Cardiac fibroblast (primary cell): Measurements from ENCODE around the gene BET1.
A peak's percentile ranks its signal among the peaks of the same experiment; 100 is the strongest.

Source experiments
- DNase-seq, 2 donors: peaks; one replicate each; pipeline versions ENCODE4 v3.0.0 to v3.0.0-alpha.2; 2010; ENCODE audit warnings: low read depth in 2 of 2
- H3K4me3 ChIP-seq, 2 donors: replicated peaks in 1 of 2; 1 replicate in 1 of 2; 2 replicates in 1 of 2; pipeline ENCODE4 v1.5.1; 2011; ENCODE audit warnings: low read depth in 2 of 2, low read length in 2 of 2, mild to moderate bottlenecking in 2 of 2, moderate library complexity in 1 of 2
- TF ChIP-seq, protein P1 (sequence below): IDR thresholded peaks from one replicate; pipeline ENCODE4 v1.5.1; 2011; ENCODE audit warnings: low read depth, mild to moderate bottlenecking, low read length, inconsistent platforms

The BET1 gene

DNA sequence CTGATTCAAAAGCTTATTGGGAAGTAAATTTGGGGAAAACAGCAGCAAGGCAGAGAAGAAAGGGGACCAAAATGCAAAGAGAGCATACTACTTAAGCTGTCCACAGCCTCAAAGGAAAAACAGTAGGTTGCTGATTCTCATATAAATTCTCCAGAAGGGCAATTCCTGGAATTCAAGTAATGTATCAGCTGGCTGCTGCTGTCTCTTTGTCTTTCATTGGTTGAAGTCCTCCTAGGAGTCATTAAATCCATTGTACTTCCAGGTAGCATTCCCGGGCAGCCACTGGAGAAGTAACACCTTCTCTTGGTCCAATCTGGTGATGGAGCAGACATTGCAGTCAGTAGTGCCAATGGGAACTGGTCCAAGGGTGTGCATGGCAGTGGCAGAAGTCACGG, 22.7 kb downstream of the BET1 start:
- no peak for DNase-seq
- TF ChIP-seq, protein P1, sequence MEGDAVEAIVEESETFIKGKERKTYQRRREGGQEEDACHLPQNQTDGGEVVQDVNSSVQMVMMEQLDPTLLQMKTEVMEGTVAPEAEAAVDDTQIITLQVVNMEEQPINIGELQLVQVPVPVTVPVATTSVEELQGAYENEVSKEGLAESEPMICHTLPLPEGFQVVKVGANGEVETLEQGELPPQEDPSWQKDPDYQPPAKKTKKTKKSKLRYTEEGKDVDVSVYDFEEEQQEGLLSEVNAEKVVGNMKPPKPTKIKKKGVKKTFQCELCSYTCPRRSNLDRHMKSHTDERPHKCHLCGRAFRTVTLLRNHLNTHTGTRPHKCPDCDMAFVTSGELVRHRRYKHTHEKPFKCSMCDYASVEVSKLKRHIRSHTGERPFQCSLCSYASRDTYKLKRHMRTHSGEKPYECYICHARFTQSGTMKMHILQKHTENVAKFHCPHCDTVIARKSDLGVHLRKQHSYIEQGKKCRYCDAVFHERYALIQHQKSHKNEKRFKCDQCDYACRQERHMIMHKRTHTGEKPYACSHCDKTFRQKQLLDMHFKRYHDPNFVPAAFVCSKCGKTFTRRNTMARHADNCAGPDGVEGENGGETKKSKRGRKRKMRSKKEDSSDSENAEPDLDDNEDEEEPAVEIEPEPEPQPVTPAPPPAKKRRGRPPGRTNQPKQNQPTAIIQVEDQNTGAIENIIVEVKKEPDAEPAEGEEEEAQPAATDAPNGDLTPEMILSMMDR: no peak

DNA sequence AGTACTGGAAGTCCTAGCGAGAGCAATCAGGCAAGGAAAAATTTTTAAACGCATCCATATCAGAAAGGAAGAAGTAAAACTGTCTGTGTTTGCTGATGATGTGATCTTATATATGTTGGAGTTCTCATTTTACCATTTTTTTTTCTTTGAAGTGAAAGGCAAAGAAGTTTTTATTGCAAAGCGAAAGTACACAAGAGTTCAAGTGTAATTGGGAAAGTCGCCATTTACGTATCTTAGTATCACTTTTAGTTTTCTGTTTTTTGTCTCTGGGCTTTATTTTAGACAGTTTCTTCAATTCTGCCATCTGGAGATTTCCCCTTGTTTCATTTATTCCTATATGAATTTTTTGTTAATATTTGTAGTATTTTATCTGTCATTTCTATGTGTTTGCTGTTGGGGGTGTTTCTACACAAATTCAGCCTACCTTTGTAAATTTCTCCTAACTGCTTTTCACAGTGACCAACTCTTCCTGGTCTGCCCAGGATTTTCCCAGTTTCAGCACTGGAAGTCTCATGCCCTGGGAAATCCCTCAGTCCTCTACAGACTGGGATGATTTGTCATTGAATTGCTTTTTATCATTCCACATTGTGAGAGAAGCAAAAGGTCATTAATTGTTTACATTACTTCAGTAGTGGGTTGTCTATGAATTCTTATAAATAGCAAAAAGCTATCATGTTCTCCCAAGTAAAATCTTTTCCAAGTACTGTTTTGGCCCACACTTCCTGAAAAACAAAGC, 23.2 kb downstream of the BET1 start:
- no peak overlapping the region for H3K4me3 ChIP-seq
- TF ChIP-seq, protein P1: no peak
- no peak for DNase-seq

More for the DNA sequence above, 22.7 kb downstream of the BET1 start:
- H3K4me3 ChIP-seq: no peak overlapping the region

DNA sequence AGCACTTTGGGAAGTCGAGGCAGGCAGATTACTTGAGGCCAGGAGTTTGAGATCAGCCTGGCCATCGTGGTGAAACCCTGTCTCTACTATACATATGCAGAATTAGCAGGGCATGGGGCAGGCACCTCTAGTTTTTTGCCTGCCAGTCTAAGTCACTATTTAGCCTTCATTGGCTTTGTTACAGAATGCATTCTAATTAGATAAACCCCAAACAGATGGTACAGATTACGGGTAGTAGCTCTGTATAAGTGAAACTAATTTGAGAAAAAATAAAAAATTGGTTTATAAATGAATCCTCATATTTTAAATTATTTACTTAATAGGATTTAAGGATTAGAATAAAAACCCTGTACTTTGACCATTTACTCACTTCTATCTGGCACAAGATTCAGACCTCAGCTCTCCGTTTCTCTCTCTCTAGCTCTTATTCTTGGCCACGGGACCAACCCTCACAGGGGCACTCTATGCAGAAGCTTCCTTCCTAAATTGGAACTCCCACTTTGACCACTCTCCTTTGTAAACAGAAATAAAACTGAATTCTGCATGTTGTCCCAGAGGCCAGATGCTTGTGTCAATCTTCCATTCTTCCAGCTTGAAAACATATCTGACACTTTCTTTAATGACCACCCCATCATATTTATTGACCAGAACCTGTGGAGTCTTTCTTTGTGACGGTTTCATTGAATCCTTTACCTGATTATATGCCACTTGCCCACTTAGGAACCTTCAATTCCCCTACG, 26.8 kb downstream of the BET1 start:
- DNase-seq: no peak
- H3K4me3 ChIP-seq: no peak overlapping the region
- TF ChIP-seq, protein P1: no peak

DNA sequence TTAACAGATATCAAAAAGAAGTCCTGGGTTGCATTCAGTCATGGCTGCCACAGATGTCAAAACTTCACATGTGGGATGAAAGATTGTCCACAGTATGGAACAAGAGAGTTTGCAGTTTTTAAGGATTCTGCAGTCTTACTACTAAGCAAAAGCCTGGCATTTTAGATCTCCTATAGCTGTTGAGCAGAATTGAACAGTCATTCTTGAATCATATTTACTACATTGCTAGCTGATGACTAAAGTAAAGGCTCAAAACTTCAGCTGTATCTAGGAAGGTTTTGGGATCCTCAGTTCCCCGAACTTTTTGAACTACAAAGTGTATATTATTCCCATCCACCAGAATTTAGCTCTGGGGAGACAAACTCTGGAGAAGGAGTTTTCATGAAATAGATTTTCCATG, 31.0 kb downstream of the BET1 start:
- peak in 1 of 2 donors; percentile 69 for DNase-seq
- TF ChIP-seq, protein P1: no peak
- H3K4me3 ChIP-seq: no peak overlapping the region

DNA sequence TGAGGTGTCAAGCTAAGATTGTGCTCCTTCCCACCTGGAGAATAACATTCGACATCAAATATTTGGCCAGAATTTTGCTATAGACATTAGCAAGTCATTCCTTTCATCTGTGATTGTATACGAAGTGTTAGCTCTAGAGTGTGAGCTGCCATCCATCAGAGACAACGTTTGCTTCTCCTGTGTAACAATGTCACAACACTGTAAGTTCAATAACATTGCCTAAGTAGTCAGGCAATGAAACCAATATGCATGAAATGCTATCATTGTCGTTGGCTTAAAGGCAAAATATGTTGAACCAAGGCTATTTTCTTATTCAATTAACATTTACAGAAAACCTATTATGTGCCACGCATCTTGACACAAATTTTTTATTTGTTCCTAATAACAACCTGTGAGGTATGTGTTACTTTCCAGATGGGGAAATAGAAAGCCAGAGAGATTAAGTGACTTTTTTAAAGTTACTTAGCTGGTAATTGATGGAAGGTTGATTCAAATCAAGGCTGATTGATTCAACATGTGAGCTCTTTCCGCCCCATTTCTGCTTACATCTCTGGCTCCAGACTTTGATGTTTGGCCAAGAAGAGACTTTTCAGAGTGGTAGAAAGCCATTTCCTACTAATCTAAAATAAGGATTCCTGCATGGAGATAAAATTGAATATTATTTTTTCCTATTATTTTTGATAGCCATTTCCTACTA, 32.0 kb downstream of the BET1 start:
- H3K4me3 ChIP-seq: no peak overlapping the region
- no peak for DNase-seq
- TF ChIP-seq, protein P1: no peak

DNA sequence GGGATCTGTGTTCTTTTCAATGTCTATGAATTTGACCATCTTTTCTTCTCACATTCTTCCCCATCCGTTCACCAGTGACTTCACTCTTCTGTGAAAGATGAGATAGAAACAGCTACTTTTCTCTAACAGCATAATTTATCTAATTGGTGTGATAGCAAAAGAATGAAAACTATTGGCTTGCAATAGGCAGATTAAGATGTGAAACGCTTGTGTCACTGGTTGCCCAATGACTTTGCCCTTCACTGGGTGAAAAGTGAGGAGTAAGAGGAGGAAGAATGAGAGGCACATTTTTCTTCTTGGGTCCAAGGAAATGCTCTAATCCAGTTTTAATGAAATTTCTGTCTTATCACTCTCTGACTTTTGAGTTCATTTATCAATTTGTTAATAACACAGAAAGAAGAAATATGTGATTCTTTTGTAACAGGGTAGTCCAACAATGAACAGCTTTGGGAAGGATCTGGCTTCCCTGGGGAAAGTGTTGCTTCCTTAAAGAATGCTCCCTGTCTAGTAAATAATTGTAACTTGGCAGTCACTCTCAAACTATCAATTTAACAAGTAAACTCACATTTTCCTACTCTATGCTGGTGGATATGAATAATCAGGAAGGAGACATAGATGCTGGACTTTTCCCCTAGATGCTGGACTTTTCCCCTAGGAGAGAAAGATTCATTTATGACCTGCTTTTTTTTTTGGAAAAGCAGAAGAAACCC, 35.1 kb downstream of the BET1 start:
- TF ChIP-seq, protein P1: no peak
- no peak overlapping the region for H3K4me3 ChIP-seq
- DNase-seq: peak; percentile 5 to 57
